ENCODE results near the gene HTRA3.

GRCh38 chr4:8306511-8307021 lies 37.0 kb downstream of the HTRA3 start:
- TF ChIP-seq CTCF (IDR thresholded peaks at IDR 0.05) (no peak), POLR2A (IDR thresholded peaks at IDR 0.05) (no peak), EP300 (IDR thresholded peaks at IDR 0.05) (no peak)

All from suprapubic skin (tissue), 3 donors.